Epidermal melanocyte (primary cell): ENCODE results near the gene MBD4.
A peak's percentile ranks its signal among the peaks of the same experiment; 100 is the strongest.
"Not testable (repeated sequence)": the region's sequence is repeated elsewhere in the genome, so short reads cannot be mapped to it uniquely, and the experiment has no call there.

Source experiments
- DNase-seq: peaks from one replicate; pipeline ENCODE4 v3.0.0; 2011; ENCODE audit warnings: low spot score; ENCODE audit not compliant: insufficient read length

Gene MBD4

GRCh38 chr3:129439817-129440617 is at the start of gene MBD4, which contains the start of gene IFT122:
Gene MBD4 (minus strand): TSS chr3:129439948. CDS start chr3:129439833, 115 bp downstream.
Gene IFT122 (plus strand): TSS chr3:129440224. CDS start chr3:129440331, 107 bp downstream.
- DNase-seq = peak; percentile 96

- DNase-seq = not testable (repeated sequence)
These were observed 49.5 kb upstream of the MBD4 start for GRCh38 chr3:129489258-129489657.

- not testable (repeated sequence) for DNase-seq
These were observed 48.2 kb upstream of the MBD4 start for GRCh38 chr3:129487868-129488335.

GRCh38 chr3:129487183-129487867 is 47.6 kb upstream of the MBD4 start:
- no peak for DNase-seq

GRCh38 chr3:129486664-129487035 is 46.9 kb upstream of the MBD4 start:
- DNase-seq = no peak

GRCh38 chr3:129485721-129486663 is 46.2 kb upstream of the MBD4 start:
- peak; percentile 90 for DNase-seq

GRCh38 chr3:129485146-129485545 is 45.4 kb upstream of the MBD4 start:
- not testable (repeated sequence) for DNase-seq

- no peak for DNase-seq
These were observed 44.1 kb upstream of the MBD4 start for GRCh38 chr3:129483870-129484269.

- DNase-seq = no peak
These were observed 43.0 kb upstream of the MBD4 start for GRCh38 chr3:129482721-129483120.

GRCh38 chr3:129481766-129482332 is 42.1 kb upstream of the MBD4 start:
- DNase-seq = no peak

GRCh38 chr3:129481225-129481765 is 41.5 kb upstream of the MBD4 start:
- DNase-seq = not testable (repeated sequence)

- DNase-seq = no peak
These were observed 36.8 kb upstream of the MBD4 start for GRCh38 chr3:129476586-129476985.

GRCh38 chr3:129475863-129476262 is 36.1 kb upstream of the MBD4 start:
- no peak for DNase-seq

GRCh38 chr3:129474984-129475804 is 35.4 kb upstream of the MBD4 start:
- no peak for DNase-seq

- DNase-seq = no peak
These were observed 34.0 kb upstream of the MBD4 start for GRCh38 chr3:129473769-129474152.

GRCh38 chr3:129473067-129473768 is 33.5 kb upstream of the MBD4 start:
- no peak for DNase-seq

GRCh38 chr3:129470861-129471260 is 31.1 kb upstream of the MBD4 start:
- DNase-seq = no peak

GRCh38 chr3:129469026-129469425 is 29.3 kb upstream of the MBD4 start:
- DNase-seq = no peak

GRCh38 chr3:129467932-129468331 is 28.2 kb upstream of the MBD4 start:
- no peak for DNase-seq
